CD4-positive, alpha-beta T cell treated with Interleukin-17A for 1 hour (primary cell): Measurements from ENCODE around the gene PPFIBP1.
A peak's percentile ranks its signal among the peaks of the same experiment; 100 is the strongest.
"Not testable (repeated sequence)": the region's sequence is repeated elsewhere in the genome, so short reads cannot be mapped to it uniquely, and the experiment has no call there.

Experiments used
- DNase-seq: peaks from one replicate; pipeline ENCODE4 v3.0.0-alpha.2; 2020

The PPFIBP1 gene

DNA sequence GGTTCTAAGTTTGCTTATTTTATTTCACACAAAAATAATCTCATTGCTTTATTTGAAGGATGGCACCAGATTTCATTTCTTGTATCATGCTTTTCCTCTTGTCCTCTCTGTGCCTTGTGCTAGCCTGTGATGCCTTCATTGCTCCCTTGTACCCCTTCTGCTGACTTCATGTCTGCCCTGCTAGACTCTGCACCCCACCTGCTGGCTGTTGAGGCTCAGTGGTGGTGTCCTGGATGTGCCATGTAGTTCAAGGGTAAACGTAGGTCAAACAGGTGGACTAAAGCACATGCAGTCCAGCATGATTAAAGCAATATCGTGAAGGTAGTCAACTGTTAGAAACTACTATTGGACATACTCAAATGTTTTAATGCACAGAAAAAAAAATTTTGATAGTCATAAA, 208.3 kb downstream of the PPFIBP1 start:
- DNase-seq = no peak

DNA sequence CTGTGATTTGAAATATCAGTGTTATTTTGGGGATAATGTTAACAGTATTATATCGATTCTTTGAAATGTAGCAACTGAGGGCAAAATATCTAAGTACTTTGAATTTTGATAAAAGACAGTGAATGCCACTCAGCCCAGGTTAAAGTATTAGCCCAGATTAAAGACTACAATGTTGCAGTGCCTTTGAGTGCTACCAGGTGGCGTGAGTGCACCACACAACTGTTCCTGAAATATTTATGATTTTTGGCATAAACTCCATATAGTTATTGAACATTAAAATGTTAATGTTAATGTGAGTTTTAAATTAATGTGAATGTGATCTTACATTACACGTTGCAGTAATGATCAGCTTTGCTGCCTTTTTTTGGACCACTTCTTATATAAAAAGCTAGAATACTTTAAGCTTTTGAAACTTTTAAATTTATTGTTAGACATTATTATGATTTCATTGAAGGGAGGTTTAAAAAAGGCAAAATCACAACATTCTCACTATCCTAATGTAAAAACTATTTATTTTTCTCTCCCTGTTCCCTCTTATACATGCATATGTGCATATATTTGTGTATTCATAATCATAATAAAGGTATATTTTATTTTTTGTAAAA, 209.1 kb downstream of the PPFIBP1 start:
- DNase-seq = peak; percentile 52

DNA sequence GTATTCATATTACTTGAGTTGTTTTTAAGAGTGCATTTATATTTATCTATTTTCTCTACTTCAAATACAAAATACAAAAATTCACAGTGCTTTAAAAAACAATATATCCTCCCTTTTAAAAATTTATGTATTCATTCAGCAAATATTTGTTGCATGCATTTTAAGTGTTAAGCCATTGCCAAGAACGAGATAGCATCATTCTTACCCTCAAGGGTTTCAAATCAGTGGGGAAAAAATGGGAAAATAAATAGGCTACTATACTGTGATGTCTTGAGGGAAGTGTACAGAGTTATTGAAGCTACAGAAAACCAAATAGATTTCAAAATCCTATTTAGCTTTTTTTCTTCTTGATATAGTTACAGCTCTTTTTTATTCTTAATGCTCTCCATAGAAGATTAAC, 209.8 kb downstream of the PPFIBP1 start:
- no peak for DNase-seq

DNA sequence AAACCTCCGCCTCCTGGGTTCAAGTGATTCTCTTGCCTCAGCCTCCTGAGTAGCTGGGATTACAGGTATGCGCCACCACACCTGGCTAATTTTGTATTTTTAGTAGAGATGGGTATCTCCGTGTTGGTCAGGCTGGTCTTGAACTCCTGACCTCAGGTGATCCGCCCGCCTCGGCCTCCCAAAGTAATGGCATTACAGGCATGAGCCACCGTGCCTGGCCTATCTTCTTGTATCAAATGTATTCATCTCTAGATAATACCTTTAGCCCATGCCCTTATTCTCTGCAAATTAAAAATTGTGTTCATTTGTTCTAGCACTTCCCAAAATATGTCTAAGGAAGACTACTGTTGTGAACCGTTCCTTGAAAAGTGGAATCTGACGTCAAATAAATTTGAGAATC, 210.3 kb downstream of the PPFIBP1 start:
- not testable (repeated sequence) for DNase-seq

DNA sequence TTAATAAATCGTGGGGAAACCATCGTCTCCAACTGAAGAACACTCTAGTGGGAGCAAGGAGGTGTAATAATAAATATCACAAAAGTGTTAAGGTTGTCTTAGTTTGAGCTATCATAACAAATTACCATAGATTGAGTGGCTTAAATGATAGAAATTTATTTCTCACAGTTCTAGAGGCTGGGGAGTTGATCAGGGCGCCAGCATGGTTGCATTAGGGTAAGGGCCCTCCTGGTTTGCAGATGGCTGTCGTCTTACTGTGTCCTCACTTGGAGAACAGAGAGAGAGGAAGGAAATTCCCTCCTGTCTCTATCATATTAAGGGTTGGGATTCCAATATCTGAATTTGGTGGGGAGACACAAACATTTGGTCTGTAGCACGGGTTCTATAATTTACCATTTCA, 219.6 kb downstream of the PPFIBP1 start:
- DNase-seq = no peak
